Activated CD8-positive, alpha-beta memory T cell treated with anti-CD3 and anti-CD28 coated beads, Interleukin-2, amount 50 U/mL, for 4 hours (primary cell): ENCODE results near the gene KRTAP20-1.

Experiments
- DNase-seq: peaks from one replicate; pipeline ENCODE4 v3.0.0-alpha.2; 2020

KRTAP20-1 gene

GRCh38 chr21:30616125-30616524 is at the start of gene KRTAP20-1:
Gene KRTAP20-1 (plus strand): TSS chr21:30616425. CDS start chr21:30616455, 30 bp downstream.
- no peak for DNase-seq

GRCh38 chr21:30567617-30568016 is 48.6 kb upstream of the KRTAP20-1 start:
- DNase-seq: no peak

- DNase-seq: no peak
Measured at GRCh38 chr21:30577766-30578165, 38.5 kb upstream of the KRTAP20-1 start.

- no peak for DNase-seq
Measured at GRCh38 chr21:30579346-30579745, 36.9 kb upstream of the KRTAP20-1 start.

GRCh38 chr21:30580132-30580531 is 36.1 kb upstream of the KRTAP20-1 start:
- DNase-seq: no peak

DNA sequence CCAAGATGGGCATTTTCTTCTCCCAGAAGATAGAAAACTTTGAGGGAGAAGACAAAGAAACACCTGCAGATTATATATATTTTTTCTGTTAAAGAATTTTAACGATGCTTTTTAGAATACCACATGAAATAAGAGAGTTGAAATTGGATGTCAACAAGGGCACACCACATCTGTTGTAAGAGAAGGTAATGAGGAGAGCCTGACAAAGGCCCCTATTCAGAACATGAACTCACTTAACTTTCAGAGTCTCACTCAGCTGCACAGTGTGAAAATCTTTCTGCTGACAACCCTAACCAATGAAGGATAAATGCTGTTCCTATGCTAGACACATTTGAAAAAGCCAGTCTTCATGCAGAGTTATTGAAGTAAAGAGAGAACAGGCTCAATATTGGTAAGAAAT is 33.4 kb upstream of the KRTAP20-1 start:
- no peak for DNase-seq

GRCh38 chr21:30590297-30590696 is 25.9 kb upstream of the KRTAP20-1 start, which contains the start of gene KRTAP22-2:
Gene KRTAP22-2 (minus strand): TSS chr21:30590397.
- DNase-seq: no peak

- no peak for DNase-seq
Measured at GRCh38 chr21:30592140-30592539, 24.1 kb upstream of the KRTAP20-1 start, which contains the start of gene KRTAP6-3. Gene KRTAP6-3 (plus strand): TSS chr21:30592440. CDS start chr21:30592446, 6 bp downstream.

DNA sequence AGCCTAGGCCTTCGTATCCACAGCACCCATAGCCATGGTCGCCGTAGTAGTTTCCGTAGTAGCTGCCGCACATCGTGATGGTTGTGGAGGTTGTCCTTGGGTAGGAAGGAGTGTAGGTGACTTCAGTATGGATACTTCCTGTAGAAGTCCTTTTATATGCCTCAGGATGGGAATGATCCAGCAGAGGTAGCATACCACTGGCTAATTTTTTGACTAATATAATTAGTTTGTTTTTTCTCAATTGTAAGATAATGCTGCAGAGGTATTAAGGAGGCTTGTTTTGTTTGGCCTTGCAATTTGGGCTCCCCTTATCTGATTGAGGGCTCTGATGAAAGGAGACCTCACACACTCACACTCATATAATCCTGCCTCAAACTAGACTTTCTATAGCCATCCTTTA is 17.4 kb upstream of the KRTAP20-1 start, which contains the start of gene KRTAP6-2:
Gene KRTAP6-2 (minus strand): TSS at position 101 of the 400 bp plus-strand sequence. CDS start 28 bp downstream, at position 73.
- no peak for DNase-seq

GRCh38 chr21:30600787-30601186 is 15.4 kb upstream of the KRTAP20-1 start, which contains the start of gene KRTAP22-1:
Gene KRTAP22-1 (plus strand): TSS chr21:30601087.
- DNase-seq: no peak

DNA sequence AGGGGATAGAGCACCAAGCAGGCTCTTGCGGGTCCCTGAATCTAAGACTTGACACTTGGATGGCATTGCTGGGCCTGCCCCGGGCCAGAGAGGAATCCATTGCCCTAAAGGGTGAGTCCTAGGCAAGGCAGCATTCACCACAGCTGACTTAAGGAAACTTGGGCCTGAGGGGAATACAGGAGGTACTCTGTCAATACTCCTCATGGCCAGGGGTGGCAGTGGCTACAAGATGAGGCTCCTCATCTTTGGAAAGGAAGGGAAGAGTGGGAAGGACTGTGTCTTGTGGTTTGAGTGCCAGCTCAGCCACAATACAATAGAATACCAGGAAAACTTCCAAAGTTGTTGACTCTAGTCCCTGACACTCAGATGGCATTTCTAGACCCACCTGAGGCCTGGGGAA is 10.3 kb upstream of the KRTAP20-1 start:
- no peak for DNase-seq

- no peak for DNase-seq
Measured at GRCh38 chr21:30612132-30612531, 4.1 kb upstream of the KRTAP20-1 start.

GRCh38 chr21:30613836-30614235 is 2.4 kb upstream of the KRTAP20-1 start, which contains the start of gene KRTAP6-1:
Gene KRTAP6-1 (minus strand): TSS chr21:30613930. CDS start chr21:30613904, 26 bp downstream.
- DNase-seq: no peak

- no peak for DNase-seq
Measured at GRCh38 chr21:30615199-30615598, 1.0 kb upstream of the KRTAP20-1 start.

DNA sequence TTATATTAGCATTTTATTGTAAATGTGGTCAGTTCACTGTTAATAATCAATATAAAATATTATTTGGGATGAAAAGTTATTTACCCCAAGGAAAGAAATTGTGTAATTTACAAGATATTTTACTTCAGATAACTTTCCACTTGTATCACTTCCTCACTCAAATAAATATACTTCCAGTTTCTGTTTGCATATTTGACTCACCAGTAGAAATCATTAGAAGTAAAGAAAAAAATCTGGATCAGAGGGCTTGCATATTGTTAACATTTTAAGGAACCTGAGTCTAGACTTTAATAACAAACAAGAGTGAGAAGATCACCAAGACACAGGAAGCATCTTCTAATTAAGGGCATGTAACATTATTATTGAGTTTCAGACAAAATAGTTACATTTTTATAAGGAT is 3.9 kb downstream of the KRTAP20-1 start:
- no peak for DNase-seq

- DNase-seq: no peak
Measured at GRCh38 chr21:30620522-30620921, 4.3 kb downstream of the KRTAP20-1 start, which contains the start of gene KRTAP20-4. Gene KRTAP20-4 (plus strand): TSS chr21:30620627.

- DNase-seq: no peak
Measured at GRCh38 chr21:30623362-30623761, 7.1 kb downstream of the KRTAP20-1 start.

- no peak for DNase-seq
Measured at GRCh38 chr21:30625449-30626165, 9.4 kb downstream of the KRTAP20-1 start.

DNA sequence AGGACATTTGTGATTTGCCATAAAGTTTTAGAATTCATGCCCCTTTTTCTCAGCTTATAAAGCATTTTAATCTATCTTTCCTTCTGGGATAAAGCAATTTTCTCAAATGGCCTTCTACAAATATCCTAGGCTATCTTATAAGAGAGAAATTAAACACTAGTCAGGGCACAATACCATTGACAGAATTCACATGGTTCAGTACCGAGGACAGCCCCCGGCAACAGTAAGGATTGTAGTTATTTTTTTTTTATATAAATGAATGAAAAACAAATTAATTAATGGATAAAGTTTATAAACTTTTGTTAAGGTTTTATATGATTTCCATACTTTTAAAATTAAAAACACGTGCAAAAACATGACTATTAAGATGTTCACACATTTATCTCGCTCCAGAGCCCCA is 11.9 kb downstream of the KRTAP20-1 start:
- no peak for DNase-seq

GRCh38 chr21:30629200-30629599 is 13.0 kb downstream of the KRTAP20-1 start:
- DNase-seq: no peak

DNA sequence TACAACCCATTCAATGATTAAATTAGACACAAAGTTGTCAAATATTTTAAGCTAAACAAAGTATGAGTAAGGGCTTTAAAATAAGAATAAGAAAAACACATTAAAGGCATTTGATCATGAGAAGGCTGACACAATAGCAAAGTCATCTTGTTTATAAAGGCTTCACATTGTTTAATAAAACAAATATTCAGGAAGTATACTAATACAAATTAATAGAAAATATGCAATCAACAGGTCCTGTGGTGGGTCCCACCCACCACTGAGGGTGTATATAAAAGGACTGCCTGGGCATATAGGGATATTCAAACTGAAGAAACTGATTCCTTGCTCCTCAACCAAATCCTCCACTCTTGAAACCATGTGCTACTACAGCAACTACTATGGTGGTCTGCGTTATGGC is 18.7 kb downstream of the KRTAP20-1 start, which contains the start of gene KRTAP20-2:
Gene KRTAP20-2 (plus strand): TSS at position 301 of the 400 bp plus-strand sequence. CDS start 58 bp downstream, at position 359.
- no peak for DNase-seq

DNA sequence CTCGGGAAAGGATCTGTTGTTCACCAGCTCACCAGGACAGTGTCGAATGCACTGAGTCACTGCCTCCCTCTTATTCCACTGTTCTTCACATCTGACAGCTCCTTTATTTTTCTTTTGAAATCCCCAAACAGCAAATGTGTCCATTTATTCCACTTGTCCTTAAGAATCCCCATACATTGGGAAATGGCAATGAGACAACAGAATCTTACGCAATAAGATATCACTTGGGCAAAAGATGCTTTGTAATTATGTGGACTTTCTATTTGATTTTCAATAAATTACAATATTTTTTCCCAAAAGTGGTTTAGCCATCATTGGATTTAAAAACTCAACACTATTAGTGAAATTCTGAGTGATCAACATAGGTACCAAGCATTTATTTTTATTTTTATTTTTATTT is 22.5 kb downstream of the KRTAP20-1 start:
- no peak for DNase-seq

DNA sequence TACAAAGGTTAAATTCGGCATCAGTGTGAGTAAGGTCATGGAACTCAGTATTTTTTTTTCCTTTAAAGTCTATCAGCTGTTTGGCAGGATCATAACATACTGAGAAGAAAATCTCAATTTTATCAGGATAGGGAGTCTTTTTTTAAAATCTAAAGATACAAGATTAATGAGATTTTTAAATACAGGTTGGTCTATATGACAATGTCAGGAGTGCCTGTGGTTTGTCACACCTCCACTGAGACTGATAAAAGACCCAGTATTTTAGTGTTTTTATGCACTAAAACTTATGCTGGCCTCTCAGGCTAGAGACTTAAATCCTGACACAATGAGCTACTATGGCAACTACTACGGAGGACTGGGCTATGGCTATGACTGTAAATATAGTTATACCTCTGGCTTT is 26.3 kb downstream of the KRTAP20-1 start, which contains the start of gene KRTAP20-3:
Gene KRTAP20-3 (plus strand): TSS at position 301 of the 400 bp plus-strand sequence.
- DNase-seq: no peak

DNA sequence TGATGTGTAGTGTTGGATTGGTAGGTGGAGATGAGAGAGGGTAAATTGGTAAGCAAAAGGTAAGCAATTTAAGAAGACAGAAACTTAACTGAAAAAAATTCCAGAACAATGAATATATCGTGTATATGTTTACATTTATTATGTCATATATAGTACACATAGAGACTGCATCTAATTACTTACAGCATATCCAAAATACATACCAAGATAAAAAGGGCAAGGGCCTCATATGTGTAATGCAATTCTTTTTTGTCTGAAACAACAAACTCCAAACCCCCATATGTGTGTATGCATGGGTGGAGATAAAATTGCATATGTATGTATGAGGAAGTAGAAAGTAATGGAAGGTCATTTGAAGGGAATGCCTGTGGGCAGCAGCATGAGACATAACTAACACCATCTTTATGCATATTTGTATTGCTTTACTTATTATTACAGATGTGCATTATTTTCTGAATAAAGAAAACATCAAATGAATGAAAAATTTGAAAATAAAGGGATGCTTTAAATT is 30.7 kb downstream of the KRTAP20-1 start:
- no peak for DNase-seq
